Measurements from ENCODE around the gene BARX2.

BARX2 gene

DNA sequence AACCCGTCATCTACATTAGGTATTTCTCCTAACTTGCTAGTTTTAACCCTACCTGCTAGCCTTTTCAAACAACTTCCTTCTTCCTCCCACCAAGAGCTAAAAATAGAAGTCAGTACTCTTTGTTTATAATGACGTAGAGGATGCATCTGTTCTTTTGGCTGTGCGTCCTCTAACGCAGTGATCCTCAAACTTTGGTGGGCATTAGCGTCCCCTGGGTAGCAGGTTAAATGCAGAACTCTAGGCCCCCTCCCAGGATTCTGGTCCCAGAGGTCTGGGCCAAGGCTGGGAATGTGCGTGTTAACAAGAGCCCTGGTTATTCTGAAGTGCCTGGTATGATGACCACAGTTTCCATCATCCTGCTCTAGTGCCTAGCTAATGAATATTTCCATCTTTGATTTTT is 67.6 kb downstream of the BARX2 start:
- no peak for DNase-seq

DNA sequence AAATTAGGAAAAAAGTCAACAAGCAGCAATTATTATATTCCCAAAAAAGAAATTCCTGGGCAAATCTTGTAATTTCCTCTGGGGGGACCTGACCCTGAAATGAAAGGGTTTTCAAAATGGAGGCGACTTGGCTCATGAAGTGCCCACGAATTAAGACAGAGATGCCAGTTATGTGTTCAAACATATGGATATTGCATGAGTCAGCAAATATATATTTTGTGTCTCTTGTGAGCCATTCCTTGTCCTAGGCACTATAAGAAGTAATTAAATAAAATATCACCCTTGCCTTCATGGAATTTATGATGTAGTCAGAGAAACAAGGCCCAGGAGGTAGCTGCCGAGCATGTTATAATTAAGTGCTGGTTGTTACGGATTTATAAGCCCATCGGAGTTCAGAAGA is 68.6 kb downstream of the BARX2 start:
- no peak for DNase-seq

DNA sequence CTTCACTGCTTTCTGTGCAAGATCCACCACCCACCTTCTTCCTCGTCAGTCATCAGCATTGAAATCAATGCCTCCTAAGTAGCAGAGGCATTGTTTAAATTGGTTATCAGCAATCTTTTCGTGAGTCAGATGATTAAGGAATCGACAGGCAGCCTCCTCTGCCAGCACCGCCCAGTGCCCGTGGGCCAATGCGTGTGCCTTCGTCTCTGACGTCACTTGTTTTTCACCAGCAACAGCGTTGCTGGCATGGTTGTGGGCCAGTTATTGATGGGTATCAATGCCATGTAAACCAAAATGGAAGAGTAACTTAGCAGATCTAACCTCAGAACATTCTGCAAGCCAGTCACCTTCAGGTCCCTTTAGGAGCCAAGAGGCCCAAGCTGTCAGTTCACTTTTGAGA is 69.6 kb downstream of the BARX2 start:
- no peak for DNase-seq

DNA sequence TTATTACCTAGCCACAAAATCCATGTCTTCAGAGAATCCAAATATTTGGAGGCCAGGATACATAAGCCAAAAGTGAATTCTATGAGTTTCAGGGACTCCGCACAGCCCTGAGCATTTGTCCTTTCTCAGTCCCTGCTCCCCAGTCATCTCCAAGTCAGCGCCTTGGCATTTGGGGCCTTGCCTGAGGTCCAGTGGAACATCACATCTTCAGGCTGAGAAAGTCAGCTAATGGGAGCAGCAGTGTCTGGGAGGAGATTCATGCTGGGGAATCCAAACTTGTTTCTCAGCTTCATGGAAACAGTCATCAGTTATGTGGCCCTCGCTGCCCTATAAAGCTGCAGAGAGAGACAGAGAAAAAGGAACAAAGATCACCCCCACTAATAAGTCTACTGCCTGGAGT is 70.9 kb downstream of the BARX2 start:
- DNase-seq: no peak

DNA sequence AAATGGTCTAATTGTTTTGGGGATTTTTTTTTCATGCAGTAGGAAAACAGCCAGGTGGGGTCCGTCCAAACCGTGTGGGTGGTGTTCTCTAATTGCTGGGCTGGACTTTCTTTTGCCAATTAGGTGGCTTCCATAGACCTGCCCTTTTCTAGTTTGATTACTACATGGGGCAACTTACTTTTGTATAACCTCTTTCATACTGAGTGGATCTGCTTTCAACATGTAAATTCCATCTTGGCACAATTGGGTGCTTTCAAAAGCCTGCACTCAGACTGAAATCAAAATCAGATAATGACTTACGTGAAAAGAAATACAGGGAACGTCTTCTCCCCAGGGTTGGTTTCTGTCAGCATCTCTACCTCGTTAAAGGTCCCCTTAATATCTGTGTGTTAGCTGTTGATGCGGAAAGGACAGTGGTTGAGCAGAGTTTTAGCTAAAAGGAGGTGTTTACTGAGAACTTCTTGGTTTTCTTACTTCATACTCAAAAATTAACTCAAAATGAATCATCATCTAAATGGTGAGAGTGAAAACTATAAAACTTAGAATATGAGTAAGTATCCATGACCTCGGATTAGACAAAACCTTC is 72.1 kb downstream of the BARX2 start:
- no peak for DNase-seq

DNA sequence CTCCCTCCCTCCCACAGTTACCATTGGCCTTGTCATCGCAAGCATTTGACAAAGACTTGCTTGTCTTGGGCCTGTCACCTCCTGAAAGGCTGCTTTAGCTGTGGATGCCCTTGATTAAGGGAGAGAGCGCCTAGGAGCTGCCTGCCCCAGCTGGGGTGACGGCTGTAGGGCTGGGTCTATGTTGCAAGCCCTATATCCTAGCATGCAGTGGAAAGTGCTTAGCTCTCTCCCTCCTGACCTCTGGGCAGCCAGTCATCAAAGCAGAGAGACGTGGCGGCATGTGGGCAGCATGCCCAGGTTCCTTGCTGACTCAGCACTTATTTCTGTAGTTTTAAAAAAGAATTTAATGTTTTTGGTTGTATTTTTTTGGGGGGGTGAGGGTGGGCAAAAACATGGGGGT is 75.9 kb downstream of the BARX2 start:
- DNase-seq: no peak

DNA sequence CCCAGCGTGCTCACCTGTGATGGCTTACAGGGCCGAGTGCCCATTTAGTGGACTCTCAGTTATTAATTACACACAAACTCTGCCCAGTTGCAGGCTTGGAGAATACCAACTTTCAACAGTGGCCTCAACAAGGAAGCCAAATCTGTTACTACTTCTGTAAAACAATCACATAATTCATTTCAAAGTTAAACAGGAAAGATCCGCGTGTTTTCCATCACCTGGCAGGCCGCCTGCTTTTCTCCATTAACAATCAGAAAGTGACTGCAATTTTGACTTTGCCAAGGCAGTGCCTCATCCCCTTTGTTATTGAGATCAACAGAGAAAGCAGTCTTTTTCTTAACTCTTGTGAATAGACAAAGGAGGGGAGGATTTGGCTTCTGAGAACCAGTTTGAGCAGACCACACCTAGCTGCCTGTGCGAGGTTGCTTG is 77.7 kb downstream of the BARX2 start:
- DNase-seq: no peak

DNA sequence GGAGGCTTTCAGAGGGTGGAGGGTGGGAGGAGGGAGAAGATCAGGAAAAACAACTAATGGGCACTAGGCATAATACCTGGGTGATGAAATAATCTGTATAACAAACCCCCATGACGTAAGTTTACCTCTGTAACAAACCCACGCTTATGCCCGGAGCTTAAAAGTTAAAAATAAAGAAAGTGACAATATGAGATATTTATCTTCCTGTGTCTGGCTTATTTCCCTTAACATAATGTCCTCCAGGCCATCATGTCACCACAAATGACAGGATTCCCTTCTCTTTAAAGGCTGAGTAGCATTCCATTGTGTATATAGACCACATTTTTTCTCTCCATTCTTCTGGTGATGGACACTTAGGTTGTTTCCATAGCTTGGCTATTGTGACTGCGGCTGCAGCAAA is 79.5 kb downstream of the BARX2 start:
- DNase-seq: no peak

DNA sequence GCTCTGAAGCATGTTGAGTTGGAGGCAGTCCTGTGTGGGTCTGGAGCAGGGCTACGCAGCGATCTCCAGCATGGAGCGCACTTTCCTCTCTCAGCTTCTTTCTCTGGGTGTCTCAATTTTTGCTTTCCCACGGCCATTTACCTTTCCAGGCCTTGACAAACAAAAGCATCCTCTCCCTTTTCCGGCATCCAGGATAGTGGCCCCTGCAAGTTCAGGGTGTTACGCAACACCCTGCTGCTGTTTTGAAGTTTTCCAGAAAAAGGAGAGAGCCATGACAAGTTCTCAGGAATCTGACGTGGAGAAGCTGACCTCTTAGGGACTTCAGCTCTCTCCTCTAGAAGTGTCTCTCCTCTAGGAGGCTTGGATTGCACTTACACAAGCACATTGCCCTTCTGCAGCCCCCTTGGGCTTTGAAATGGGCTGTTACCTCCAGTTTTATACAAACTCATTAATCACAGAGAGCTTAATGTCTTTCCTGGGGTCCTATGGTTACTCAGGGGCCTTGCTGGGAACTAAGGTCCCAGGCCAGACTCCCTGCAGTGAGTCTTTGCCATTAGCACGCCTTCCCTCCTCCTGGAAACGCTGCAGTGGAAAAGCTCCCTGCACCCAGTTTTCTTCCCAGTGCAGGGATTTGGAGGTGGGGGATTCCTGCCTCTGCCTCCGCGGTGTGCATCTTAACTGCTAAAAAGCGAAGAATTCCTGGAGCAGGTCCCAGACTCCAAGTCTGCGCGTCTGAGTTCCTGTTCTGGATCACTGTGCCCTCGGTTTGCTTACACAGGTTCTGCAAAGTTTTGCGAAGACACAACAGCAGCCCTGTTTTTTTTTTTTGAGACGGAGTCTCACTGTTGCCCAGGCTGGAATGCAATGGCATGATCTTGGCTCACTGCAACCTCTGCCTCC is 80.4 kb downstream of the BARX2 start:
- DNase-seq: no peak

DNA sequence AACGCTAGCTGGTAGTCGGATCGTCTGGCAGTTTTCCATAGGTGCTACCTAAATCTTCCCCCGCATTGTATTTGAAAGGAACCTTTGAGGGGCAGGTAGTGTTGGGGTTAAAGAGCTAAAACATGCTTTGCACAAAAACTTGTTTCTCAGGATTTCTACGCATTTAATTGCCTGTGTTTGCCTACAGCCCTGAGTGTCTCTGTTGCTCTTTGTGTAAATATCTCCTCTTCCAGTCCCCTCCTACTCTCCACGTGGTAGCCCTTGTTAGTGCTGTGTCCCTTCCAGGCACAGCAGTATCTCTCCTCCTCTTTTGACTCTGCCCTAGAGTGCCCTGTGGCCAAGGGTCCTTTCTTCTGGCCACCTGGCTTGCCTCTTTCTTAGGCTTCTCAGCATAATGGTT is 81.7 kb downstream of the BARX2 start:
- no peak for DNase-seq

DNA sequence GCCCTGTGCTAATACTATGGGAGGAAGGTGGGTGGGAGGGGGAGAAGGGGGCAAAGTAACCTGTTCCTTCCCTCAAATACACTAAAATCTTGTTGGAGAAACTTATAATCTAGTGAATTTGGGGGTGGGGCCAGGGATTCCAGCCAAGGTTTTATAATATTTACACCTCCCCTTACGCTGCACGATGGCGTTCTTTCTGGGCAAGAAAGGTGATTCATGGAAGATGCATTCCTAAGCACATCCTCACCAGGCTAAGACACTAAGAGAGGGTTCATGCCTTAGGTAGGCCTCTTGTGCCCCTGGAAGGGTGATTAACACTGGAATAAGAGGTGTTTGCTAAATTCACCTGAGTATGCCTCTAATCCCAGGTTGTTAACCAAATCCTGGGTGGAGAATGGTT is 82.6 kb downstream of the BARX2 start:
- DNase-seq: no peak

DNA sequence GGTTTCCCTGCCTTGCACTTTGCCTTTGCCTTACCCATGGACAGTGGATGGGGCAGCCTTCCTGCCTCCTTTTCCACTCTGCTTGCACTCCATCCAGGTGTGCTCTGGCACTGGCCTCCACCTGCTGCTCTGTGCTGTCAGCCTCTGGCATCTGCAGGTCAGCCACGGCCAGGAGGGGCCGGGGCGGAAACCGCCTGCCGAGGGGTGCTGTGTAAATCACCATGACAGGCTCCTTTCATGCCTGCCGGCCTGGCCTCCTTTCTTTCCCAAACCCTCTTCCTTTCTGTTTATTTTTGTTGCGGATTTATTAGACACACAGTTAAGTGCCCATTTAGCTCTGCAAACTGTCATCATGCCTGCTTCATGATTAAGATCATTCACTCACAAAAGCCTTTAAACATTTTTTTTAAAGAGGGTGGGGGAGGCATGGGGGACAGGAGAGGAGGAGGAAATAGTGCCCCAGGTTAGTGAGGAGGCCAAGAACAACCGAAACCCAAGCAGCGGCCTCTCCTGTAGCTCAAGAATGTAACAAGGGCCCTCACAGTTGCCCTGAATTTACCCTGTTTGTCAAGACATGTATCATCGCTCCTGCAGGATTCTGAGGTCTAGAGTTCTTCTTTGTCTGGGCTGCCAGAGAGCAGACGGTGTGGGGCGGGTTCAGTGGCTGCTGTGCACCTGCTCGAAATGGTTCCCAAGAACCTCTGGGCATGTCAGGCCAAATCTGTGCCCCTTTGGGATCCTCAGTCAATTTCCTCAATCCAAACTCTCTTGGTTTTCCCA is 83.3 kb downstream of the BARX2 start:
- DNase-seq: no peak

DNA sequence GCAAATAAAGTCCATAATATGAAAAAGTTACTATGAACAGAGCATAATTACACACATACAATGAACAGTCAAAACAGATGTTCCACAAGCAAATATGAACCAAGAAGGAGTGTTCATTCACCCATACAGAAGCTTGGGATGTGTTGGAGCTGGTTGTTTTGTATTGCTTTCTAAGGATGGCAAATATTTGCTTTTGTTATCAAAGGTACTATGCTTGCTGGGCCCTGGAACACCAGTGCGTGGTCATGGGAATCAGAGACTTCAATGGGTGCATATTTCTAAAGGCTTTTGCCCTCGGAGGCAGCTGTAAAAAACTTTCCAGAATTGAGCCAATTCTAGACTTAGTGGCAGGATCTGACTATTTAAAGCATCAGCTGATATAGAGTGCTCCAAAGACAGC is 85.1 kb downstream of the BARX2 start:
- DNase-seq: no peak

DNA sequence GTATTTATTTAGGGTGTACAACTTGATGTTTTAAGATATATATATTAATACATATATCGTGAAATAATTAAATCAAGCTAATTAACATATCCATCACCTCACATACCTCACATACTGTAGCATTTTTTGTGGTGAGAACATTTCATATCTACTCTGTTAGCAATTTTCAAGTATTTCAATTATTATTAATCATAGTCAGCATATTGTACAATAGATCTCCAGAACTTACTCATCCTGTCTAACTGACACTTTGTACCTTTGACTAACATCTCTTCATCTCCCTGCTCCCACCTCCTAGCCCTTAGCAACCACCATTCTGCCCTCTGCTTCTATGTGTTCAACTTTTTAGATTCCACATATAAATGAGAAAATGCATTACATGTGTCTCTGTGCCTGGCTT is 108.4 kb downstream of the BARX2 start:
- DNase-seq: no peak

DNA sequence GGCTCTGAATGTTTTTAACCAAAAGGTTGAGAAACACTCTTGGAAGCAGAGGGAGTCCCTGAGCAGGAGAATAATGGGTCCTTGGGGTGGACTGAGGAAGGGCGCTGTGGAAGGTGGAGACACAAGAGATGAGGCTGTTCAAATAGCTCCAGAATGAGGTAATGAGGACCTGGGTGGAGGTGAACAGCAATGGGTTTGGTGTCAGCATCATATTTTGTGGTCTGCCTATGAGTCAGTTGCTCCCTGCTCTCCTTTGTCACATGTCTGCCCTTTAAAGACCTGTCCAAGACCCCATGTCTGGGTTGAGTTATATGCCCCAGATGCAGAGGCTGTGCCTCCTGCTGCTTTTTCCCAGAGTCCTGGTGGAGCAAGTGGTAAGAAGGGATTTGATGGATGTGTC is 113.6 kb downstream of the BARX2 start:
- DNase-seq: no peak

DNA sequence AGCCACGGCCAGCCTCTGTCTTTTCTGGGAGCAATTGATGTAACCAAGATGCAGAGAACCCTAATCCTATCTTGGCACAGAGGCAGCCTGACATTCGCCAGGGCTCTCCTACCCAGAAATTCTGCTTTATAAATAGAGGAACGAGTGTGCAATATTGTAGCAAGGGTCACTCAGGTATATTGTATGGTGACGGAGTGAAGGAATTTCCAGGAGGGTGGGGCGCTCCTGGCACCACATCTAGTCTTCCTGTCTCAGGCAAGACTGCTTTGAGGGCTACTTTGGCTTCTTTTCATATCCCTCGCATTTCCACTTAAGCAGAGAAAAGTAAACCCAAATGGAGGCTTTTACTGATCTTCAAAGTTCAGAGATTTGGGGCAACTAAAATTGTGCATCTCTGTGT is 114.4 kb downstream of the BARX2 start:
- no peak for DNase-seq

DNA sequence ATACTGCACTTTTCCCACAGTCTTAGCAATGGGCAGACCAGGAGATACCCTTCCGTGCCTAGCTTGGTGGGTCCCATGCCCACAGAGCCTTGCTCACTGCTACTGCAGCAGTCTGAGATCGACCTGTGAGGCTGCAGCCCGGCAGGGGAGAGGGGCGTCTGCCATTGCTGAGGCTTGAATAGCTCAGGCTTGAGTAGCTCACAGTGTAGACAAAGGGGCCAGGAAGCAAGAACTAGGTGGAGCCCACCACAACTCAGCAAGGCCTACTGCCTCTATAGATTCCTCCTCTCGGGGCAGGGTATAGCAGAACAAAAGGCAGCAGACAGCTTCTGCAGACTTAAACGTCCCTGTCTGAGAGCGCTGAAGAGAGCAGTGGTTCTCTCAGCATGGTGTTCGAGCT is 118.1 kb downstream of the BARX2 start:
- no peak for DNase-seq
